Hepatocyte (in vitro differentiated cells): ENCODE data around the gene CPVL.

ENCODE experiments used
- CTCF ChIP-seq: fragments of 200-600 bp; sonication (generic); IDR thresholded peaks from 2 replicates; pipeline ENCODE4 v1.5.1; 2016; ENCODE audit warnings: antibody characterized with exemption, mild to moderate bottlenecking; ENCODE audit not compliant: poor library complexity
- EZH2 ChIP-seq: fragments of 200-600 bp; sonication (generic); IDR thresholded peaks from 2 replicates; pipeline ENCODE4 v1.6.1; 2016; ENCODE audit warnings: antibody characterized with exemption, mild to moderate bottlenecking, borderline replicate concordance
- EZH2phosphoT487 ChIP-seq: fragments of 200-600 bp; sonication (generic); IDR thresholded peaks from one replicate; pipeline ENCODE4 v1.6.1; 2018; ENCODE audit warnings: antibody characterized with exemption, mild to moderate bottlenecking, low read depth, moderate library complexity; ENCODE audit not compliant: unreplicated experiment, severe bottlenecking

- TF ChIP-seq EZH2, result no peak
- TF ChIP-seq CTCF, result no peak
- TF ChIP-seq EZH2phosphoT487, result no peak
Observed at GRCh38 chr7:29173458-29173857, 27.1 kb upstream of the CPVL start.
